Omental fat pad (tissue), 4 donors: ENCODE measurements around the gene MEF2B. TPM values are rescaled to one million over a fixed set of nuclear protein-coding genes. Genes with fewer than 3 reads are reported as not detected.

ENCODE experiments used
- ATAC-seq: fragments of 150-250 bp; one replicate; pipeline ENCODE4 v1.9.1; 2016; ENCODE audit warnings: mild to moderate bottlenecking, moderate library complexity; ENCODE audit not compliant: low FRiP score
- DNase-seq: peaks from one replicate; pipeline ENCODE4 v3.0.0-alpha.2; 2019; ENCODE audit warnings: low spot score
- CTCF ChIP-seq, 3 donors: fragments of 450-650 bp; IDR thresholded peaks; one replicate each; pipeline ENCODE4 v1.5.1; 2016 to 2017; ENCODE audit warnings: antibody characterized with exemption in 3 of 3, mild to moderate bottlenecking in 3 of 3, moderate library complexity in 2 of 3
- total RNA-seq, 4 donors: library from RNA; depleted of rRNA; stranded (reverse); fragments of >200 nt; gene quantifications; one replicate each; pipeline ENCODE4 v1.1.0, GENCODE V29; 2016

MEF2B gene
- total RNA-seq, 4 donors from 2014 or later = 0.28 TPM; not detected in 3

- TF ChIP-seq CTCF (IDR thresholded peaks at IDR 0.05) = no peak
- ATAC-seq = no peak
- DNase-seq = no peak
These were observed 43.5 kb upstream of the MEF2B start for GRCh38 chr19:19213426-19214158.

GRCh38 chr19:19212916-19213315, 42.9 kb upstream of the MEF2B start:
- no peak for TF ChIP-seq CTCF (IDR thresholded peaks at IDR 0.05)
- DNase-seq = no peak

GRCh38 chr19:19211499-19212420, 41.7 kb upstream of the MEF2B start, which contains the start of gene NCAN:
NCAN (plus strand) TSS chr19:19211958; CDS start chr19:19216954, 4,996 bp downstream.
- ATAC-seq (no peak), DNase-seq (no peak)
- TF ChIP-seq CTCF (IDR thresholded peaks at IDR 0.05) = no peak

More at GRCh38 chr19:19212916-19213315, 42.9 kb upstream of the MEF2B start:
- ATAC-seq = no peak

- TF ChIP-seq CTCF (IDR thresholded peaks at IDR 0.05) = no peak
- no peak for ATAC-seq
- no peak for DNase-seq
These were observed 39.3 kb upstream of the MEF2B start for GRCh38 chr19:19209372-19209771.

GRCh38 chr19:19207637-19208572, 37.8 kb upstream of the MEF2B start:
- ATAC-seq = no peak
- no peak for TF ChIP-seq CTCF (IDR thresholded peaks at IDR 0.05)

GRCh38 chr19:19206938-19207337, 36.9 kb upstream of the MEF2B start:
- TF ChIP-seq CTCF (IDR thresholded peaks at IDR 0.05) = no peak
- DNase-seq (no peak), ATAC-seq (no peak)

More at GRCh38 chr19:19207637-19208572, 37.8 kb upstream of the MEF2B start:
- DNase-seq = no peak
